ENCODE measurements around the gene SREBF1.

The SREBF1 gene

DNA sequence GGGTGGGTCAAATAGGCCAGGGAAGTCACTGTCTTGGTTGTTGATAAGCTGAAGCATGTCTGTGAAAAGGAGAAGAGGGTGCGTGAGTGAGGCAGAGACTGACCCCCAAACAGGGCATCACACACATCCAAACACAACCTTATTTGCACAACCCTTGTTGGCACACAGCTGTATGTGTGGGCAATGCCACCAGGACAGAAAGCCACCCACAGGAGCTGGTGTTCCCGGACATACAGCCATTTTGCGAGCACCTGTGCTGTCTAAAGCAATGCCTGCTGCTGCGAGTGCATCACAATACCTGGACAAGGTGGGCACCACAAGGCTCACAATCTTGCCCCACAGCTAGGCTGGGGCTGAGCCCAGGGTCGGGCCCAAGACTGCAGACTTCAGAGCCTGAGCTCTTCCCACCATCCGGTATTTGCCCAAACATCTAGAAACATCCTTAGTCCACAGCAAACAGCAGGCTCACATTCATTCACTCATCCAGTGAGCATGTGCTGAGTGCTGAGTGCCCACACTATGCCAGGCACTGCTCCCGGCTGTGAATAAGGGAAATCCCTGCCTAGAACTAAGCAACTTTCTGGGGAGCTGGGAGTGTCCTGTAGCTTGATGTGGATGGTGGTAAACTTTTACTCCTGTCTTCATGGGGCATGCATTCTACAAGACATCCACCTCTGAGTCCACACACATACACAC is 16.2 kb downstream of the SREBF1 start:
- Histone ChIP-seq H3K9ac (ENCODE audit: low read length) (no peak overlapping the region), H3K27me3 (ENCODE audit: control insufficient read depth, insufficient read depth, low read length) (peaks cover 14% of the 10 kb centered on the region), H3K27ac (ENCODE audit: low read depth, low read length) (no peak overlapping the region), H3K9me3 (ENCODE audit: control insufficient read depth, insufficient read depth, low read depth, low read length) (no peaks in the 10 kb centered on the region), H3K36me3 (ENCODE audit: control insufficient read depth, insufficient read depth, low read length) (peaks cover 42% of the 10 kb centered on the region), H3K4me1 (ENCODE audit: control insufficient read depth, insufficient read depth, low read length) (peaks cover 54% of the 10 kb centered on the region), H3K4me3 (ENCODE audit: low read depth, low read length) (no peak overlapping the region)

- no peak overlapping the region for H3K9ac ChIP-seq (ENCODE audit: low read length)
- peaks cover 47% of the 10 kb centered on the region for H3K36me3 ChIP-seq (ENCODE audit: control insufficient read depth, insufficient read depth, low read length)
- H3K27ac ChIP-seq (ENCODE audit: low read depth, low read length): no peak overlapping the region
- no peak overlapping the region for H3K4me3 ChIP-seq (ENCODE audit: low read depth, low read length)
- H3K4me1 ChIP-seq (ENCODE audit: control insufficient read depth, insufficient read depth, low read length): peaks cover 53% of the 10 kb centered on the region
- H3K27me3 ChIP-seq (ENCODE audit: control insufficient read depth, insufficient read depth, low read length): peaks cover 14% of the 10 kb centered on the region
- no peaks in the 10 kb centered on the region for H3K9me3 ChIP-seq (ENCODE audit: control insufficient read depth, insufficient read depth, low read depth, low read length)
Measured at GRCh38 chr17:17820046-17820445, 16.7 kb downstream of the SREBF1 start.

GRCh38 chr17:17819561-17819995 is 17.2 kb downstream of the SREBF1 start:
- peaks cover 14% of the 10 kb centered on the region for H3K27me3 ChIP-seq (ENCODE audit: control insufficient read depth, insufficient read depth, low read length)
- no peak overlapping the region for H3K27ac ChIP-seq (ENCODE audit: low read depth, low read length)
- no peak overlapping the region for H3K9ac ChIP-seq (ENCODE audit: low read length)
- peaks cover 48% of the 10 kb centered on the region for H3K4me1 ChIP-seq (ENCODE audit: control insufficient read depth, insufficient read depth, low read length)
- H3K9me3 ChIP-seq (ENCODE audit: control insufficient read depth, insufficient read depth, low read depth, low read length): no peaks in the 10 kb centered on the region
- no peak overlapping the region for H3K4me3 ChIP-seq (ENCODE audit: low read depth, low read length)
- H3K36me3 ChIP-seq (ENCODE audit: control insufficient read depth, insufficient read depth, low read length): peaks cover 52% of the 10 kb centered on the region

DNA sequence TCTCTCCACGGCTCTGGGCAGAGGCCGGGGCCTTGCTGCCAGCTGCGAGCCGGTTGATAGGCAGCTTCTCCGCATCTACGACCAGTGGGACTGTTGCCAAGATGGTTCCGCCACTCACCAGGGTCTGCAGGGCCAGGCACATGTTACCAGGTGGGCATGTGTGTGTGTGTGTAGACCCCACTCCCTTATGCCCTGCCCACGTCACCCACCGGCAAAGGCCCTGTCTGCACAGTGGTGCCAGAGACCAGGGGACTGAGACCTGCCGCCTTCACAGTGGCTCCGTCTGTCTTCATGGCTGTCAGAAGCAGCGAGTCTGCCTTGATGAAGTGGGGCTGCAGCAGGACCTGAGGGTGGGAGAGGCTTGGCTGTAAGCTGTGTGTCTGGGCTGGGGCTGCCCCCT is 17.7 kb downstream of the SREBF1 start:
- H3K4me3 ChIP-seq (ENCODE audit: low read depth, low read length): no peak overlapping the region
- peaks cover 14% of the 10 kb centered on the region for H3K27me3 ChIP-seq (ENCODE audit: control insufficient read depth, insufficient read depth, low read length)
- no peak overlapping the region for H3K27ac ChIP-seq (ENCODE audit: low read depth, low read length)
- H3K9me3 ChIP-seq (ENCODE audit: control insufficient read depth, insufficient read depth, low read depth, low read length): no peaks in the 10 kb centered on the region
- H3K36me3 ChIP-seq (ENCODE audit: control insufficient read depth, insufficient read depth, low read length): peaks cover 57% of the 10 kb centered on the region
- no peak overlapping the region for H3K9ac ChIP-seq (ENCODE audit: low read length)
- peaks cover 44% of the 10 kb centered on the region for H3K4me1 ChIP-seq (ENCODE audit: control insufficient read depth, insufficient read depth, low read length)

DNA sequence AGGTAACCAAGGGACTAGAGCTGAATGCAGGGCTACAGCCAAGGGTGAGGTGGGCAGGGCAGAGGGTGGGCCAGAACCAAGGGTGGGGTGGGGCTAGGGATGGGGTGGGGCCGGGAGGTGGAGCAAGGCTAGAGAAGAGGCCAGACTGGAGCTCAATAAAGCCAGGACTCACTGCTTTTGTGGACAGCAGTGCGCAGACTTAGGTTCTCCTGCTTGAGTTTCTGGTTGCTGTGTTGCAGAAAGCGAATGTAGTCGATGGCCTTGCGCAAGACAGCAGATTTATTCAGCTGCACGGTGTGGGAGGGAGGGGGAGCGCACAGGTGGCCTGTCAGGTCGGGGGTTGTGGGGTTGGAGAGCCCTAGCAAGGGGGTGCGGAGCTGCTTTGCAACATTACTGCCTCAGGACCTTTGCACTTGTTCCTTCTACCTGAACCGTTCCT is 18.7 kb downstream of the SREBF1 start:
- H3K9me3 ChIP-seq (ENCODE audit: control insufficient read depth, insufficient read depth, low read depth, low read length): no peaks in the 10 kb centered on the region
- H3K27me3 ChIP-seq (ENCODE audit: control insufficient read depth, insufficient read depth, low read length): peaks cover 13% of the 10 kb centered on the region
- peaks cover 38% of the 10 kb centered on the region for H3K4me1 ChIP-seq (ENCODE audit: control insufficient read depth, insufficient read depth, low read length)
- H3K4me3 ChIP-seq (ENCODE audit: low read depth, low read length): no peak overlapping the region
- H3K9ac ChIP-seq (ENCODE audit: low read length): no peak overlapping the region
- peaks cover 66% of the 10 kb centered on the region for H3K36me3 ChIP-seq (ENCODE audit: control insufficient read depth, insufficient read depth, low read length)
- H3K27ac ChIP-seq (ENCODE audit: low read depth, low read length): no peak overlapping the region

DNA sequence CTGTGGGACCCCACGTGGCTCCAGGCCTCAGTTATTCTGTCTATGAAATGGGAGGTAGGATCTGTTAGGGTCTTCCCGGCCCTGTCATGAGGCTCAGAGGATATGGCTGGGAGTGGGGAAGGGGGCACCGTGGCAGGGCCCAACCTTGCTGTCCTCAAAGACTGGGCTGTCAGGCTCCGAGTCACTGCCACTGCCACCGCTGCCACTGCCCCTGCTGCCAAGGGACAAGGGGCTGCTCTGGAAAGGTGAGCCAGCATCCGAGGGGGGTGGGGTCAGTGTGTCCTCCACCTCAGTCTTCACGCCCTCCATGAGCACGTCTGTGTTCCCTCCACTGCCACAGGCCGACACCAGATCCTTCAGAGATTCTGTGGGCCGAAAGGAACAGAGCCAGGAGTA is 19.2 kb downstream of the SREBF1 start:
- Histone ChIP-seq H3K36me3 (ENCODE audit: control insufficient read depth, insufficient read depth, low read length) (peaks cover 70% of the 10 kb centered on the region), H3K27me3 (ENCODE audit: control insufficient read depth, insufficient read depth, low read length) (0 out of 2 replicates have a peak, but pooled peaks cover 8% of the 10 kb centered on the region), H3K9ac (ENCODE audit: low read length) (no peak overlapping the region), H3K9me3 (ENCODE audit: control insufficient read depth, insufficient read depth, low read depth, low read length) (no peaks in the 10 kb centered on the region), H3K4me3 (ENCODE audit: low read depth, low read length) (no peak overlapping the region), H3K4me1 (ENCODE audit: control insufficient read depth, insufficient read depth, low read length) (peaks cover 32% of the 10 kb centered on the region), H3K27ac (ENCODE audit: low read depth, low read length) (no peak overlapping the region)

DNA sequence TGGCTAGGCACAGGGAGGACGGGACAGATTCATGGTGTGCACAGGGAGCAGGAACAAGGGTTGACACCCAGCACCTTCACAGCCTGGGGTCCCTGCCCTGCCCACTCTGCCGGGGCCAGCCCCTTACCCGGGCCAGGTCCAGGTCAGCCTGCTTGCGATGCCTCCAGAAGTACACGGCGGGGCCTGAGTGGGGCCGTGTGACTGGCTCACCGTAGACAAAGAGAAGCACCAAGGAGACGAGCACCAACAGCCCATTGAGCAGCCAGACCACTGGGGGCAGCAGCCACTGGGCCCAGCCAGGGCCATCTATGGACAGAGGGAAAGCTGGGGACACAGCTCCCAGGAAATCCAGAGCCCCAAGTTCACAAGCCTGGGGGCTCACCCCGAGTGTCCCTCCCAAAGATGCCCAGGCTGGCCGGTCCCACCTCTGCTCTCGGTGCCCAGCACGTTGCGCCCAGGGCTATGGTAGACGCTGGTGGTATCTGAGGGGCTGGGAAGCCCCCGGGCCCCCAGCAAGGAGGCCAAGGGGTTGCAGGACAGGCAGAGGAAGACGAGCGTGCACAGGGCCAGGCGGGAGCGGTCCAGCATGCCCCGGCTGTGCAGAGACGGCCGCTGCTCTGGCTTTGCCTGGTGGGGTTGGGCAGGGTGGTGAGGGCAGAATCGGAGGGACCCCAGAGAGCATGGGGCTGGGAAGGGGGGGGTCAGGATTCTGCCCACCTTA is 19.8 kb downstream of the SREBF1 start:
- Histone ChIP-seq H3K4me1 (ENCODE audit: control insufficient read depth, insufficient read depth, low read length) (peaks cover 31% of the 10 kb centered on the region), H3K27ac (ENCODE audit: low read depth, low read length) (no peak overlapping the region)

GRCh38 chr17:17816240-17816814 is 20.5 kb downstream of the SREBF1 start:
- H3K9ac ChIP-seq (ENCODE audit: low read length): no peak overlapping the region
- H3K36me3 ChIP-seq (ENCODE audit: control insufficient read depth, insufficient read depth, low read length): peaks cover 70% of the 10 kb centered on the region
- H3K27ac ChIP-seq (ENCODE audit: low read depth, low read length): no peak overlapping the region
- H3K27me3 ChIP-seq (ENCODE audit: control insufficient read depth, insufficient read depth, low read length): no peaks in the 10 kb centered on the region
- no peak overlapping the region for H3K4me3 ChIP-seq (ENCODE audit: low read depth, low read length)
- H3K4me1 ChIP-seq (ENCODE audit: control insufficient read depth, insufficient read depth, low read length): peaks cover 37% of the 10 kb centered on the region
- no peaks in the 10 kb centered on the region for H3K9me3 ChIP-seq (ENCODE audit: control insufficient read depth, insufficient read depth, low read depth, low read length)

More for the DNA sequence above, 19.8 kb downstream of the SREBF1 start:
- H3K27me3 ChIP-seq (ENCODE audit: control insufficient read depth, insufficient read depth, low read length): 0 out of 2 replicates have a peak, but pooled peaks cover 3% of the 10 kb centered on the region
- no peak overlapping the region for H3K4me3 ChIP-seq (ENCODE audit: low read depth, low read length)
- no peaks in the 10 kb centered on the region for H3K9me3 ChIP-seq (ENCODE audit: control insufficient read depth, insufficient read depth, low read depth, low read length)
- peaks cover 70% of the 10 kb centered on the region for H3K36me3 ChIP-seq (ENCODE audit: control insufficient read depth, insufficient read depth, low read length)
- no peak overlapping the region for H3K9ac ChIP-seq (ENCODE audit: low read length)

GRCh38 chr17:17815436-17816200 is 21.2 kb downstream of the SREBF1 start:
- H3K4me3 ChIP-seq (ENCODE audit: low read depth, low read length): no peak overlapping the region
- no peak overlapping the region for H3K9ac ChIP-seq (ENCODE audit: low read length)
- H3K4me1 ChIP-seq (ENCODE audit: control insufficient read depth, insufficient read depth, low read length): peaks cover 39% of the 10 kb centered on the region
- no peaks in the 10 kb centered on the region for H3K9me3 ChIP-seq (ENCODE audit: control insufficient read depth, insufficient read depth, low read depth, low read length)
- no peak overlapping the region for H3K27ac ChIP-seq (ENCODE audit: low read depth, low read length)
- peaks cover 4% of the 10 kb centered on the region; the same call in 1 of the 2 replicates for H3K27me3 ChIP-seq (ENCODE audit: control insufficient read depth, insufficient read depth, low read length)
- peaks cover 70% of the 10 kb centered on the region for H3K36me3 ChIP-seq (ENCODE audit: control insufficient read depth, insufficient read depth, low read length)

DNA sequence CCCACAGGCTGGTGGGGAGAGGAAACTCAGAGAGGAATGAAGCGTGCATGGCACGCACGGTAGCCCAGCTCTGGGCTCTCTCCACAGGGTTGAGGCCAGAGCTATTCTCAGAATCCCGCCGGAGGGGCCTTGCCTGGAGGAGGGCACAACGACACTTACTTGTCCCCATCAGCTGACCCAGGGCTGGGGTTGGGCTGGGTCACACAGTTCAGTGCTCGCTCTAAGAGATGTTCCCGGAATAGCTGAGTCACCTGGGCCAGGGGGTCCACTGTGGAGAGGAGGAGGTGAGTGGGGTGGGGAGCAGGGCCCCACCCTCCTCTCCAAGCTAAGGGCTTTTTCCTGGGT is 21.8 kb downstream of the SREBF1 start:
- H3K36me3 ChIP-seq (ENCODE audit: control insufficient read depth, insufficient read depth, low read length): peaks cover 67% of the 10 kb centered on the region
- H3K27me3 ChIP-seq (ENCODE audit: control insufficient read depth, insufficient read depth, low read length): peaks cover 10% of the 10 kb centered on the region; the same call in 1 of the 2 replicates
- H3K9me3 ChIP-seq (ENCODE audit: control insufficient read depth, insufficient read depth, low read depth, low read length): no peaks in the 10 kb centered on the region
- no peak overlapping the region for H3K9ac ChIP-seq (ENCODE audit: low read length)
- peaks cover 39% of the 10 kb centered on the region for H3K4me1 ChIP-seq (ENCODE audit: control insufficient read depth, insufficient read depth, low read length)
- no peak overlapping the region for H3K27ac ChIP-seq (ENCODE audit: low read depth, low read length)
- no peak overlapping the region for H3K4me3 ChIP-seq (ENCODE audit: low read depth, low read length)
